Measurements from ENCODE around the gene CASZ1. TPM values are rescaled to one million over a fixed set of nuclear protein-coding genes. Genes with fewer than 3 reads are reported as not detected.
A peak's percentile ranks its signal among the peaks of the same experiment; 100 is the strongest.

CASZ1 gene
- total RNA-seq, 6 donors from 2014 or later: 39.7 to 112 (median 60.8) TPM

DNA sequence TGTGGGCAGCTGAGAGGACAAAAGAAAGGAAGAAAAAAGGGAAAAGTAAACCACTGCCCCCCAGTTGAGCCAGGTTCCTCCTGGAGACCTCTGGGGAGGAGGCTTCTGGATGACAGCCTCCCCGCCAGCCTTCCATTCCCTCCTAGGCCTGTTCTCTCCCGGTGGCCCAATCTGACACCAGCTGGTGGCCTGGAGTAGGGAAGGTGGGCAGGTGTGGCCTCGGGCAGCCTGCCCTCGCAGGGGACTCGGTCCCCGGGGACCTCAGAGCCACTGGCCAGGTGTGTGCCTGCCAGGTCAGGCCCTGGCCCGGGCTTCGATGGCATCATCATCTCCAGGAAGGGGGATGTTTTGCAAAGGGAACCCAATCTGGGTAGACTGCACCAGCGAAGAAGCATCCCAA, 159.0 kb downstream of the CASZ1 start:
- 81 to 91% methylated on average over 9 of the region's 9 CpGs for WGBS, 2 donors

DNA sequence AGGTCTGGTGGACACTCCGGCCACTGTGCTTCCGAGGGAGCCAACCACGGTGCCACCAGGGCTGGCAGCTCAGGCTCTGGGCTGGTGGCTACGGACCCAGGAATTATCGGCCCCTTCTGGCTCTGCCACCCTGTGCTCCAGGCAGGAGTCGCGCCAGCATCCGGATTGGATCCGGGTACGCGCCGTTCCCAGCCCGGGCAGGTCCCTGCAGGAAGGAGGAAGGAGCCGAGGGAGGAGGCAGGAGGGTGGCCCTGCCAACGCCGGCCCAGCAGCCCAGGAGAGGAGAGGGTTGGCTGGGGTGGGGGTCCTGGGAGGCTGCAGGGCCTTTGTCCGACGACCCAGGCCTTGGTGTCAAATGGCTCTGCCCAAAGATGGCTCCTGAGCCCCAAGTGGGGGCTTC, 160.5 kb downstream of the CASZ1 start:
- peak overlapping the region; percentile 85 to 89 (median 87) for H3K27ac ChIP-seq
- ATAC-seq (ENCODE audit: low FRiP score in 2 of 2): peak in 1 of 2 donors; percentile 44
- DNase-seq: peak; percentile 51 to 83

More for the DNA sequence above, 159.0 kb downstream of the CASZ1 start:
- Histone ChIP-seq H3K36me3 (peaks cover 0 to 46% (median 29%) of the 10 kb centered on the region in 4 donors), H3K27me3 (no peaks in the 10 kb centered on the region), H3K4me3 (no peak overlapping the region), H3K4me1 (peaks cover 41 to 69% (median 43%) of the 10 kb centered on the region in 4 donors), H3K27ac (peak overlapping the region; percentile 22 to 88 (median 61)), H3K9me3 (no peaks in the 10 kb centered on the region)
- ATAC-seq (ENCODE audit: low FRiP score in 2 of 2) (no peak), DNase-seq (no peak)
- no peak for TF ChIP-seq POLR2A (IDR thresholded peaks at IDR 0.05)
- TF ChIP-seq, protein P1, sequence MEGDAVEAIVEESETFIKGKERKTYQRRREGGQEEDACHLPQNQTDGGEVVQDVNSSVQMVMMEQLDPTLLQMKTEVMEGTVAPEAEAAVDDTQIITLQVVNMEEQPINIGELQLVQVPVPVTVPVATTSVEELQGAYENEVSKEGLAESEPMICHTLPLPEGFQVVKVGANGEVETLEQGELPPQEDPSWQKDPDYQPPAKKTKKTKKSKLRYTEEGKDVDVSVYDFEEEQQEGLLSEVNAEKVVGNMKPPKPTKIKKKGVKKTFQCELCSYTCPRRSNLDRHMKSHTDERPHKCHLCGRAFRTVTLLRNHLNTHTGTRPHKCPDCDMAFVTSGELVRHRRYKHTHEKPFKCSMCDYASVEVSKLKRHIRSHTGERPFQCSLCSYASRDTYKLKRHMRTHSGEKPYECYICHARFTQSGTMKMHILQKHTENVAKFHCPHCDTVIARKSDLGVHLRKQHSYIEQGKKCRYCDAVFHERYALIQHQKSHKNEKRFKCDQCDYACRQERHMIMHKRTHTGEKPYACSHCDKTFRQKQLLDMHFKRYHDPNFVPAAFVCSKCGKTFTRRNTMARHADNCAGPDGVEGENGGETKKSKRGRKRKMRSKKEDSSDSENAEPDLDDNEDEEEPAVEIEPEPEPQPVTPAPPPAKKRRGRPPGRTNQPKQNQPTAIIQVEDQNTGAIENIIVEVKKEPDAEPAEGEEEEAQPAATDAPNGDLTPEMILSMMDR (IDR thresholded peaks at IDR 0.05): no peak
- TF ChIP-seq POLR2AphosphoS5 (IDR thresholded peaks at IDR 0.05): no peak
- no peak for TF ChIP-seq EP300 (IDR thresholded peaks at IDR 0.05)

DNA sequence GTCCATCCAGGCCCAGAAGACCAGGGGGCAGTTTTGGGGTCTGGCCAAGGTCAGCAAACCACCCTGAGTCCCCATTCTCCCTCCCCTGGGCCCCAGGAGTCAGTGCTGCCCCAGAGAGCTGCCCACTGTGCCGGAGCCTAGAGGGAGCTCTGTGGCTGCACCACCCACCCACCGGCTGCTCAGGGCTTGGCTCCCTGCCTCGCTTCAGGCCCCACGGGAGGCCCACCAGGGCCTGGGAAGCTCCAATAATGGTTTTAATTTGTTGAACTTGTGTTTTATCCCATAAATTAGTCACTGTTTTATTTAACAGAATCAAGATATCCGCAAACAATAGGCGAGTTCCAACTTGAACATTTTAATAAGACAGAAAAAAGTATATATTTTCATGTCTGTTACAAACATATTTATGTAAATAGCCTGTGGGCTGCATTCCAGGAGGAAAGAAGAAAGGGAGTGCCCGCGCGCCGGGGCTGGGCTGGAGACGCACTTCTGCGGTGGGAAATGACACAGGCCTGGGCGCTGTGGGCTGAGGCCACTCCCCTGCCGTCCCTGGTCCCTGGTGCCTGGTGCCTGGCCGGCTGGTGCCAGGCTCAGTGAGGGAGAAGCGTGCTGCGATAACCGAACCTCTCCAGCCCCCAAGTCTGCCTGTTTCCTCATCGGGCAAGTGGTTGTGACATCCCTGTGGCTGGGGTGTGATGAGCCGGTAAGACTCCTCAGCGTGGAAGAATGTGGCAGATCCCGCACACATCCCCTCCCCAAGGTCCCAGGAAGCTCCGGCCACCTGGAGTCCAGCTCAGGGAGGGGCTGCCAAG, 161.2 kb downstream of the CASZ1 start:
- Histone ChIP-seq H3K27me3 (no peaks in the 10 kb centered on the region), H3K4me3 (peak overlapping the region in 2 of 4 donors; percentile 4 to 28), H3K4me1 (peaks cover 25 to 56% (median 33%) of the 10 kb centered on the region in 4 donors), H3K27ac (peak overlapping the region; percentile 85 to 89 (median 87)), H3K9me3 (no peaks in the 10 kb centered on the region), H3K36me3 (peaks cover 0 to 34% (median 17%) of the 10 kb centered on the region in 4 donors)
- DNase-seq (peak in 1 of 2 donors; percentile 86), ATAC-seq (ENCODE audit: low FRiP score in 2 of 2) (peak; percentile 20 to 31)
- WGBS, 2 donors: 48% methylated on average over 13 to 23 of the region's 23 CpGs
- TF ChIP-seq POLR2A (IDR thresholded peaks at IDR 0.05): peak in 1 of 4 donors; percentile 48
- TF ChIP-seq EP300 (IDR thresholded peaks at IDR 0.05): no peak
- peak; percentile 31 to 67 for TF ChIP-seq POLR2AphosphoS5 (IDR thresholded peaks at IDR 0.05)
- TF ChIP-seq, protein P1 (IDR thresholded peaks at IDR 0.05): no peak

More for the DNA sequence above, 160.5 kb downstream of the CASZ1 start:
- WGBS, 2 donors: 50% methylated on average over 18 of the region's 18 CpGs; no CpG with 5 or more reads in 1 of the 2 donors
- Histone ChIP-seq H3K27me3 (no peaks in the 10 kb centered on the region), H3K9me3 (no peaks in the 10 kb centered on the region), H3K36me3 (peaks cover 0 to 34% (median 18%) of the 10 kb centered on the region in 4 donors), H3K4me1 (peaks cover 32 to 63% (median 40%) of the 10 kb centered on the region in 4 donors), H3K4me3 (peak overlapping the region in 2 of 4 donors; percentile 4 to 28)
- peak in 2 of 4 donors; percentile 88 to 92 for TF ChIP-seq EP300 (IDR thresholded peaks at IDR 0.05)
- peak; percentile 44 to 76 for TF ChIP-seq POLR2AphosphoS5 (IDR thresholded peaks at IDR 0.05)
- TF ChIP-seq, protein P1 (IDR thresholded peaks at IDR 0.05): no peak
- no peak for TF ChIP-seq POLR2A (IDR thresholded peaks at IDR 0.05)

DNA sequence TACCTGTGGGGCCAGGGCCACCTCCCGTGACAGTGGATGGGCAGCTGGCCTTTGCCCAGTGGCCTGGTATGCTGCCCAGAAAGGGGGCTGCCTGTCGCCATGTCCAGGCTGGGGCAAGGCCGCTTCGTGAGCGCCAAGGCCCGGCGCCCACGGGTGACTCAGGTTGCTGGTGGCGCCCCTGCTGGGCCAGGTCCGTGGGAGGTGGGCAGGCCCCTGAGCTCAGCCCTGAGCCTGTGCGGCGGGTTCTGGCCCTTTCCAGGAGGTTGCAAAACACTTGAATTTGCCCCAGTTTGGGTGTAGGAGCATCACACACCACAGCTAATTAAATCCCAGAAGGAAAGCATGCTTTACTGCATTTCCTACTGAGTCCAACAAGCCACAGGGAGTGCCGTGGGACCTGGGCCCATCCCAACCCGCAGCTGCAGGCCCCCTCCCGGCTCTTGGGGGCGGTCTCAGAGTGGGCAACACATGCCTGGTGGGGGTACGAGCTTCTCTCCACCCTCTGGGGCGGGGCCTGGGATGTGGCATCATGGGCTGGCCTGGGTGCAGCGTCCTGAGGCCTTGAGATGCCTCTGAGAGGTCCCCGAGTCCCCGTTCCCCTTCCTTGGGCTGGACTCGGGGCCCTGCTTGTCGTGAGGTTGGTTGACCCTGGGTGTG, 161.9 kb downstream of the CASZ1 start:
- no peaks in the 10 kb centered on the region for H3K27me3 ChIP-seq
- H3K36me3 ChIP-seq: peaks cover 0 to 34% (median 17%) of the 10 kb centered on the region in 4 donors
- DNase-seq (no peak), ATAC-seq (ENCODE audit: low FRiP score in 2 of 2) (peak in 1 of 2 donors; percentile 18)
- H3K4me3 ChIP-seq: no peak overlapping the region
- TF ChIP-seq, protein P1 (IDR thresholded peaks at IDR 0.05): peak in 1 of 6 experiments; percentile 1
- TF ChIP-seq POLR2AphosphoS5 (IDR thresholded peaks at IDR 0.05): no peak
- H3K9me3 ChIP-seq: no peaks in the 10 kb centered on the region
- WGBS, 2 donors: 69% methylated on average over 18 of the region's 23 CpGs; no CpG with 5 or more reads in 1 of the 2 donors
- H3K4me1 ChIP-seq: peaks cover 23 to 52% (median 33%) of the 10 kb centered on the region in 4 donors
- peak overlapping the region; percentile 85 to 89 (median 87) for H3K27ac ChIP-seq
